Fibroblast of the conjunctiva (primary cell): ENCODE results near the gene WDR37.

Experiments used
- DNase-seq: peaks from one replicate; pipeline ENCODE4 v3.0.0-alpha.2; 2010; ENCODE audit warnings: low read depth

Gene WDR37

GRCh38 chr10:1169981-1170866 is 114.0 kb downstream of the WDR37 start:
- no peak for DNase-seq

GRCh38 chr10:1170867-1171180 is 114.6 kb downstream of the WDR37 start:
- DNase-seq: no peak

- DNase-seq: no peak
These were observed 115.0 kb downstream of the WDR37 start for GRCh38 chr10:1171182-1171581.

- DNase-seq: no peak
These were observed 115.4 kb downstream of the WDR37 start for GRCh38 chr10:1171586-1171985.

- no peak for DNase-seq
These were observed 116.2 kb downstream of the WDR37 start for GRCh38 chr10:1172256-1172984.

- DNase-seq: no peak
These were observed 116.9 kb downstream of the WDR37 start for GRCh38 chr10:1173091-1173490.

DNA sequence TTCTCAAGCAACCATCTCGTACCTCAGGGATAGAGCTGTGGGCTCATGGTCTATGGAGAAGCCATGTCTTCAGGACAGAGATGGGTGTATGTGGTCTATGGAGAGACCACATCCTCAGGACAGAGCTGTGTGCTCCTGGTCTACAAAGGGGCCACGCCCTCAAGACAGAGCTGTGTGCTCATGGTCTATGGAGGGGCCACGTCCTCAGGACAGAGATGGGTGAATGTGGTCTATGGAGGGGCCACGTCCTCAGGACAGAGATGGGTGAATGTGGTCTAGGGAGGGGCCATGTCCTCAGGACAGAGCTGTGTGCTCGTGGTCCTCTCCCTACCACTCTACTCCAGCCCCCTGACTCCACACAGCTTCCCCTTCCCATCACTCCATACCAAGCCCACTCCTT is 117.8 kb downstream of the WDR37 start:
- no peak for DNase-seq

GRCh38 chr10:1175956-1176565 is 119.9 kb downstream of the WDR37 start:
- no peak for DNase-seq

GRCh38 chr10:1177936-1178335 is 121.8 kb downstream of the WDR37 start:
- DNase-seq: no peak

- DNase-seq: no peak
These were observed 122.3 kb downstream of the WDR37 start for GRCh38 chr10:1178506-1178905.

DNA sequence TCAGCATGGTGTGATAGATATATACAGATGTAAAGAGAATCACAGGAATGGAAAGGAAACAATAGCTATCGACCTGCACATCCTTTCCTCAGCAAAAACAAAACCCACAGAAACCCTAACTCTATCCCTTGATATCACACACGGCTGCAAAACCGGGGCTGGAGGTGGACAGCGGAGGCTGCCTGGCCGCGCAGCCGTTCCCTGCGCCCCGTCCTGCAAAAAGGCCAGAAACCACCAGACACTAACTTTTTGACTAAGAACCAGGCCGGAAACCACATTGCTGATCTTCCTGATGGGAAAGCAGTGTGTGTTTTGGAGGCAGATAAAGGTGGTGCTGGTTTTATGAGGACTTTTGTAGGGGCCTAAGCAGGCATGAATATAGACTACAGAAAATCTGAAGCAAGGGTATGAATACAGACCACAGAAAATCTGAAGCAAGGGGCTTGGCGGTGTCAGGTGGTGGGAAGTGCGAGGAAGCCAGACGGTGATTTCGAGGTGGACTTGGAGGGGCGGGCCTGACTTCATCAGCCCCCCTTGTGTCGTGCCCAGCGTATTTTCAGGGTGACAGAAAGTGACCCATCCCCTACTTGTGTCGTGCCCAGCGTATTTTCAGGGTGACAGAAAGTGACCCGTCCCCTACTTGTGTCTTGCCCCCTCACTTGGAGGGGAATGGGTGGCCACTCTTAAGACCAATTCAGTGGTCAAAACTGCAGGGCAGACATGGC is 123.3 kb downstream of the WDR37 start:
- DNase-seq: no peak

DNA sequence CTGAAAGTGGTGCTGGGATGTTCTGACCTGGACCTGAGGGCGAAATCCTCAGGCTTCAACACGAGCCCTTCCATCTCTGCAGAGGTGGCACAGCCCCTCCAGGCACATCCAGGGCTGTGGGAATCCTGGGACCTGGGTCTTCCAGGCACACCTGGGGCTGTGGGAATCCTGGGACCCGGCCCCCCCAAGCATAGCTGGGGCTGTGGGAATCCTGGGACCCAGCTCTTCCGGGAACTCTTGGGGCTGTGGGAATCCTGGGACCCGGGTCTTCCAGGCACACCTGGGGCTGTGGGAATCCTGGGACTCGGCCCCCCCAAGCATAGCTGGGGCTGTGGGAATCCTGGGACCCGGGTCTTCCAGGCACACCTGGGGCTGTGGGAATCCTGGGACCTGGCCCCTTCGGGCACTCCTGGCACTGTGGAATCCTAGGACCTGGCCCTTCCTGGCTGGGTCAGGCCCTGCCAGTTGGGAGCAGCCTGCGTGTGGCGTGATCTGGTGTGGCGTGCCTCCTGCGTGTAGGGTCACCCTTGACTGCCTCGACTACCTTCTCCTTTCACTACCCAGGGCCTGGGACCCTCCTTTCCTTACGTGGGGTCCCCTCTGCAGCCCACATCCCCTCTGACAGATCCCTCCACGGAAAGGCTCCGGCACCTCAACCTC is 124.0 kb downstream of the WDR37 start:
- DNase-seq: no peak

GRCh38 chr10:1180836-1181235 is 124.7 kb downstream of the WDR37 start:
- DNase-seq: no peak
